ENCODE data around the gene SERINC2. TPM values are rescaled to one million over a fixed set of nuclear protein-coding genes. Genes with fewer than 3 reads are reported as not detected.

Gene SERINC2
- total and polyA plus RNA-seq, 9 of the 15 experiments (the other 6 are each of a cell fraction or from before 2014, with no cell fraction given): 0.07 to 1.2 (median 0.70) TPM; not detected in 2

DNA sequence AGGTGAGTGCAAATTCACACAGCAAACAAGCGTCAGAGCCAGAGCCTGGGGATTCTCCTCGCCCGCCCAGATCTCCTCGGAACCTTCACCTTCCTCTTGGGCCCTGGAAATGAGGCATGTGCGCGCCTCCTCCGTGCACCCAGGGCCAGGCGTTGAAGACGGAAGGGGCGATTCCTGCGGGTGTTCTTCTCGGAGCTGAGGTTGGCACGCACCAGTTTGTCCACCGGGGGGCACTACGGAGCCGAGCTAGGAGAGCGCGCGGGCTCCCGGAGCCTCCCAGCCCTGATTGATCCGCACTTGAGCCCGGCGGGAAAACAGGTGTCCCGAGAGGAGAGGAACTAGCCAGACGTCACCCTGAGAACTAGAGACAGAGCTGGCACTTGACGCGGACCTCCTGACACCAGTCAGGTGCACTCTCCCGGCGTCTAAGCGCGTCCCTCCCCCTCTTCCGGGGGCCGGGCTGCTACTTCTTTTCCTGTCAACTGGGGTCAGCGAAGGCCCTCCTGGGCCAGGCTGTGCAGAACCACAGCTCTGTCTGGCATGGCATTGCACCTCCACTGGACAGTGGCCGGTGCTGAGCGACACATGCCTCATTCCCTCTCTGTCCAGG is 18.3 kb upstream of the SERINC2 start (continued):
- TF ChIP-seq, protein P1, sequence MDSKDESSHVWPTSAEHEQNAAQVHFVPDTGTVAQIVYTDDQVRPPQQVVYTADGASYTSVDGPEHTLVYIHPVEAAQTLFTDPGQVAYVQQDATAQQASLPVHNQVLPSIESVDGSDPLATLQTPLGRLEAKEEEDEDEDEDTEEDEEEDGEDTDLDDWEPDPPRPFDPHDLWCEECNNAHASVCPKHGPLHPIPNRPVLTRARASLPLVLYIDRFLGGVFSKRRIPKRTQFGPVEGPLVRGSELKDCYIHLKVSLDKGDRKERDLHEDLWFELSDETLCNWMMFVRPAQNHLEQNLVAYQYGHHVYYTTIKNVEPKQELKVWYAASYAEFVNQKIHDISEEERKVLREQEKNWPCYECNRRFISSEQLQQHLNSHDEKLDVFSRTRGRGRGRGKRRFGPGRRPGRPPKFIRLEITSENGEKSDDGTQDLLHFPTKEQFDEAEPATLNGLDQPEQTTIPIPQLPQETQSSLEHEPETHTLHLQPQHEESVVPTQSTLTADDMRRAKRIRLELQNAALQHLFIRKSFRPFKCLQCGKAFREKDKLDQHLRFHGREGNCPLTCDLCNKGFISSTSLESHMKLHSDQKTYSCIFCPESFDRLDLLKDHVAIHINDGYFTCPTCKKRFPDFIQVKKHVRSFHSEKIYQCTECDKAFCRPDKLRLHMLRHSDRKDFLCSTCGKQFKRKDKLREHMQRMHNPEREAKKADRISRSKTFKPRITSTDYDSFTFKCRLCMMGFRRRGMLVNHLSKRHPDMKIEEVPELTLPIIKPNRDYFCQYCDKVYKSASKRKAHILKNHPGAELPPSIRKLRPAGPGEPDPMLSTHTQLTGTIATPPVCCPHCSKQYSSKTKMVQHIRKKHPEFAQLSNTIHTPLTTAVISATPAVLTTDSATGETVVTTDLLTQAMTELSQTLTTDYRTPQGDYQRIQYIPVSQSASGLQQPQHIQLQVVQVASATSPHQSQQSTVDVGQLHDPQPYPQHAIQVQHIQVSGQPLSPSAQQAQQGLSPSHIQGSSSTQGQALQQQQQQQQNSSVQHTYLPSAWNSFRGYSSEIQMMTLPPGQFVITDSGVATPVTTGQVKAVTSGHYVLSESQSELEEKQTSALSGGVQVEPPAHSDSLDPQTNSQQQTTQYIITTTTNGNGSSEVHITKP (IDR thresholded peaks at IDR 0.05; ENCODE audit: partially characterized antibody): peak; percentile 34
- TF ChIP-seq SRSF1 (IDR thresholded peaks at IDR 0.05; ENCODE audit: low read depth, low read length): no peak
- no peak for TF ChIP-seq HDGF (IDR thresholded peaks at IDR 0.05)
- TF ChIP-seq, protein P2, sequence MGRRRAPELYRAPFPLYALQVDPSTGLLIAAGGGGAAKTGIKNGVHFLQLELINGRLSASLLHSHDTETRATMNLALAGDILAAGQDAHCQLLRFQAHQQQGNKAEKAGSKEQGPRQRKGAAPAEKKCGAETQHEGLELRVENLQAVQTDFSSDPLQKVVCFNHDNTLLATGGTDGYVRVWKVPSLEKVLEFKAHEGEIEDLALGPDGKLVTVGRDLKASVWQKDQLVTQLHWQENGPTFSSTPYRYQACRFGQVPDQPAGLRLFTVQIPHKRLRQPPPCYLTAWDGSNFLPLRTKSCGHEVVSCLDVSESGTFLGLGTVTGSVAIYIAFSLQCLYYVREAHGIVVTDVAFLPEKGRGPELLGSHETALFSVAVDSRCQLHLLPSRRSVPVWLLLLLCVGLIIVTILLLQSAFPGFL (CRISPR knock-in tag; IDR thresholded peaks at IDR 0.05): no peak
- peak; percentile 57; the same call in 1 of the 2 replicates for TF ChIP-seq CC2D1A (IDR thresholded peaks at IDR 0.05)
- 0 out of 2 replicates have a peak, but pooled peaks have one; percentile 18 for TF ChIP-seq ZNF668 (CRISPR knock-in tag; IDR thresholded peaks at IDR 0.05)
- TF ChIP-seq NFIC (IDR thresholded peaks at IDR 0.05): 0 out of 2 replicates have a peak, but pooled peaks have one; percentile 20
- TF ChIP-seq, protein P3, sequence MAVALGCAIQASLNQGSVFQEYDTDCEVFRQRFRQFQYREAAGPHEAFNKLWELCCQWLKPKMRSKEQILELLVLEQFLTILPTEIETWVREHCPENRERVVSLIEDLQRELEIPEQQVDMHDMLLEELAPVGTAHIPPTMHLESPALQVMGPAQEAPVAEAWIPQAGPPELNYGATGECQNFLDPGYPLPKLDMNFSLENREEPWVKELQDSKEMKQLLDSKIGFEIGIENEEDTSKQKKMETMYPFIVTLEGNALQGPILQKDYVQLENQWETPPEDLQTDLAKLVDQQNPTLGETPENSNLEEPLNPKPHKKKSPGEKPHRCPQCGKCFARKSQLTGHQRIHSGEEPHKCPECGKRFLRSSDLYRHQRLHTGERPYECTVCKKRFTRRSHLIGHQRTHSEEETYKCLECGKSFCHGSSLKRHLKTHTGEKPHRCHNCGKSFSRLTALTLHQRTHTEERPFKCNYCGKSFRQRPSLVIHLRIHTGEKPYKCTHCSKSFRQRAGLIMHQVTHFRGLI (CRISPR knock-in tag; IDR thresholded peaks at IDR 0.05): no peak
- TF ChIP-seq, protein P4, sequence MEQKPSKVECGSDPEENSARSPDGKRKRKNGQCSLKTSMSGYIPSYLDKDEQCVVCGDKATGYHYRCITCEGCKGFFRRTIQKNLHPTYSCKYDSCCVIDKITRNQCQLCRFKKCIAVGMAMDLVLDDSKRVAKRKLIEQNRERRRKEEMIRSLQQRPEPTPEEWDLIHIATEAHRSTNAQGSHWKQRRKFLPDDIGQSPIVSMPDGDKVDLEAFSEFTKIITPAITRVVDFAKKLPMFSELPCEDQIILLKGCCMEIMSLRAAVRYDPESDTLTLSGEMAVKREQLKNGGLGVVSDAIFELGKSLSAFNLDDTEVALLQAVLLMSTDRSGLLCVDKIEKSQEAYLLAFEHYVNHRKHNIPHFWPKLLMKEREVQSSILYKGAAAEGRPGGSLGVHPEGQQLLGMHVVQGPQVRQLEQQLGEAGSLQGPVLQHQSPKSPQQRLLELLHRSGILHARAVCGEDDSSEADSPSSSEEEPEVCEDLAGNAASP (IDR thresholded peaks at IDR 0.05): no peak
- no peak for TF ChIP-seq TAF15 (IDR thresholded peaks at IDR 0.05; ENCODE audit: low read depth, low read length)
- TF ChIP-seq, protein P5, sequence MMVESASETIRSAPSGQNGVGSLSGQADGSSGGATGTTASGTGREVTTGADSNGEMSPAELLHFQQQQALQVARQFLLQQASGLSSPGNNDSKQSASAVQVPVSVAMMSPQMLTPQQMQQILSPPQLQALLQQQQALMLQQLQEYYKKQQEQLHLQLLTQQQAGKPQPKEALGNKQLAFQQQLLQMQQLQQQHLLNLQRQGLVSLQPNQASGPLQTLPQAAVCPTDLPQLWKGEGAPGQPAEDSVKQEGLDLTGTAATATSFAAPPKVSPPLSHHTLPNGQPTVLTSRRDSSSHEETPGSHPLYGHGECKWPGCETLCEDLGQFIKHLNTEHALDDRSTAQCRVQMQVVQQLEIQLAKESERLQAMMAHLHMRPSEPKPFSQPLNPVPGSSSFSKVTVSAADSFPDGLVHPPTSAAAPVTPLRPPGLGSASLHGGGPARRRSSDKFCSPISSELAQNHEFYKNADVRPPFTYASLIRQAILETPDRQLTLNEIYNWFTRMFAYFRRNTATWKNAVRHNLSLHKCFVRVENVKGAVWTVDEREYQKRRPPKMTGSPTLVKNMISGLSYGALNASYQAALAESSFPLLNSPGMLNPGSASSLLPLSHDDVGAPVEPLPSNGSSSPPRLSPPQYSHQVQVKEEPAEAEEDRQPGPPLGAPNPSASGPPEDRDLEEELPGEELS (CRISPR knock-in tag; IDR thresholded peaks at IDR 0.05; ENCODE audit: borderline replicate concordance): no peak
- TF ChIP-seq POU5F1 (IDR thresholded peaks at IDR 0.05; ENCODE audit: borderline replicate concordance, low read depth, low read length, partially characterized antibody): no peak
- no peak for TF ChIP-seq TGIF2 (CRISPR knock-in tag; IDR thresholded peaks at IDR 0.05)
- TF ChIP-seq, protein P6, sequence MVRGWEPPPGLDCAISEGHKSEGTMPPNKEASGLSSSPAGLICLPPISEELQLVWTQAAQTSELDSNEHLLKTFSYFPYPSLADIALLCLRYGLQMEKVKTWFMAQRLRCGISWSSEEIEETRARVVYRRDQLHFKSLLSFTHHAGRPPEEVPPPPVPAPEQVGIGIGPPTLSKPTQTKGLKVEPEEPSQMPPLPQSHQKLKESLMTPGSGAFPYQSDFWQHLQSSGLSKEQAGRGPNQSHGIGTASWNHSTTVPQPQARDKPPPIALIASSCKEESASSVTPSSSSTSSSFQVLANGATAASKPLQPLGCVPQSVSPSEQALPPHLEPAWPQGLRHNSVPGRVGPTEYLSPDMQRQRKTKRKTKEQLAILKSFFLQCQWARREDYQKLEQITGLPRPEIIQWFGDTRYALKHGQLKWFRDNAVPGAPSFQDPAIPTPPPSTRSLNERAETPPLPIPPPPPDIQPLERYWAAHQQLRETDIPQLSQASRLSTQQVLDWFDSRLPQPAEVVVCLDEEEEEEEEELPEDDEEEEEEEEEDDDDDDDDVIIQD (CRISPR knock-in tag; IDR thresholded peaks at IDR 0.05): no peak
- TF ChIP-seq DIDO1 (tag; IDR thresholded peaks at IDR 0.05; ENCODE audit: low read depth): no peak

All from K562 (cell line).